ENCODE results near the gene RHOG.

Gene RHOG

DNA sequence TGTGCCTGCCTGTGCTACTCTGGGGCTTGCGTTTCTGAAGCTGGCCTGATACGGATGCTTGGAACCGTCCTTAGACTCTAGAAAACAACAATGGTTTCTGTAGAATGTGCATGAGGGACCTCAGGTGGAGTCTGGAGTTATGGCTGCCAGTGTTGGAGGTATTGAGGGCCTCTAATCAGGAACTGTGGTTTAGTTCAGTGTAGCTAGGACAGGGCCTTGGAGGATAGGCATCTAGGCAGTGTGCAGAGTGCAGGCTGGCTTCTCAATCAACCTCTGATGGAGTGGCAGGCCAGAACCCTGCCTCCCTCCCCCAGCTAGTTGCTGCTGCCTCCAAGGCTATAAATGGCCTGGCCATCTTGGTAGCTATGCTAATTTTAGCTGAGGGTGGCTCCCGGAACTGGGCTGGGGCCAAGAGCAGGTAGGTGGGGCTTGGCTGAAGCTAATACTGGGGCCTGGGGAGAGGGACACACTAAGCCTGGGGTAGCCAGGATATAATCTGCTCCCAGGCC is 18.7 kb upstream of the RHOG start:
- DNase-seq (ENCODE audit: low read depth in 1 of 2, low spot score in 1 of 2): no peak

DNA sequence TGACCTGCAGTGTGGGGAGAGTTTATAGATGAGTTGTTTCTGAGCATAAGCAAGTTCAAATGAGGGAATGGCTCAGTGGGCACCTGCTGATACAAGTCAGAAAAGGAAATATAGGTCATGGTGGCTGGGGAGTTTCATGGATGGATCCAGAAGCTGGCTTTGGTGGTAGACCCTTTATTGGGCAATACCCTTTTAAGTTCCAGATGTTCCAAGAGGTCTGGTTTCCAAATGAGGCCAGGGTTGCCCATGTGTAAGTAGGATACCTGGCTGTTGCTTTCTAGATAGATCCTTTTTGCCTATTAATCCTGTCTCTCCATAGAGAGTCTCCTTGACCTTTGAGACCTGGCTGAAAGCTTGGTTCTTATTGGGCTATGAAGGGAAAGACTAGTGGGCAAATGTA is 16.9 kb upstream of the RHOG start:
- DNase-seq (ENCODE audit: low read depth in 1 of 2, low spot score in 1 of 2): no peak

DNA sequence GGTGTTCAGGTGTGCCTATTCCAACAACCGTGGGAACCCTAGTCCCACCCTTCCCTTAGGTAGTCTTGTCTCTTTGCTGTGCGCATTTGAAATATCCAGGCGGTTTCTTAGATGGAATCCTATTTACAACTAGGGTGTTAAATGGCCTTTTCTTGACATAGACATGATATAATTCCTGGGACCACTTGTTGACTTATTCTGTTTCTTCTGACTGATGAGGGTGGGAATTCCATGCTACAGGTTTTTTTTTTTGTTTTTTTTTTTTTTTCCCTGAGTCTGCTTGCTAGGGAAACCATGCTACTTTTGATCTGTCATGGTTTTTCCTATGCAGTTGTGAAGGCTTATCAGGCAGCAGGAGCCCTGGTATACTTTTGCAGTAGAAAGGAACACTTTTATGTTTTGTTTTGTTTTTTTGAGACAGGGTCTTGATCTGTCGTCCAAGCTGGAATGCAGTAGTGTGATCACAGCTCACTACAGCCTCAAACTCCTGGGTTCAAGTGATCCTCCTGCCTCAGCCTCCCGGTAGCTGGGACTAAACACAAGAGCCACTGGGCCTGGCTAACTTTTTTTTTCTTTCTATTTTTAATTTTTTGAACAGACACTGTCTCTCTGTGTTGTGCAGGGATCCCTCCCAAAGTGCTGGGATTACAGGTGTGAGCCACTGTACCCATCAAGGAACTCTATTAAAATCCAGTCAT is 16.2 kb upstream of the RHOG start:
- DNase-seq (ENCODE audit: low read depth in 1 of 2, low spot score in 1 of 2): no peak

DNA sequence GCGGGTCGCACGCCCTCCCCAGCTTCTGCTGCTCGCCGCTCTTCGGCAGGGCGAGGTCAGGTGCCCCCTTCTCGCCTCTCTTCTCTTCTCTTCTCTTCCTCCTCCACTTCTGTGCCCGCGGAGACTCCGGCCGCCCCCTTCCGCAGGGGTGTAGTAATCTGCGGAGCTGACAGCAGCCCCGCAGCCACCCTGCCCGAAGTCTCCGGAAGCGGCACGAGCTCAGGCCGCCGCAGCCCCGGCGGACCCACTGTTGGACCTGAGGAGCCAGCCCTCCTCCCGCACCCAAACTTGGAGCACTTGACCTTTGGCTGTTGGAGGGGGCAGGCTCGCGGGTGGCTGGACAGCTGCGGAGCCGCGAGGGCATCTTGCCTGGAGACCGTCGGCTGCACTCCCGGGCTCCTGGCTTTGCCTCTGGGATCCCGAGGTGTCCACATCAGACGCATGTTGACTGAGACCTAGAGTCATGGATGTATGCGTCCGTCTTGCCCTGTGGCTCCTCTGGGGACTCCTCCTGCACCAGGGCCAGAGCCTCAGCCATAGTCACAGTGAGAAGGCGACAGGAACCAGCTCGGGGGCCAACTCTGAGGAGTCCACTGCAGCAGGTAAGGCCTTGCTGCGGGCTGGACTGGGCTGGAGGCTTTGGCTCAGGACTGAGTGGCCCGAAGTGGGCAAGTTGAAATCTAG is 15.2 kb upstream of the RHOG start:
- no peak for DNase-seq (ENCODE audit: low read depth in 1 of 2, low spot score in 1 of 2)

DNA sequence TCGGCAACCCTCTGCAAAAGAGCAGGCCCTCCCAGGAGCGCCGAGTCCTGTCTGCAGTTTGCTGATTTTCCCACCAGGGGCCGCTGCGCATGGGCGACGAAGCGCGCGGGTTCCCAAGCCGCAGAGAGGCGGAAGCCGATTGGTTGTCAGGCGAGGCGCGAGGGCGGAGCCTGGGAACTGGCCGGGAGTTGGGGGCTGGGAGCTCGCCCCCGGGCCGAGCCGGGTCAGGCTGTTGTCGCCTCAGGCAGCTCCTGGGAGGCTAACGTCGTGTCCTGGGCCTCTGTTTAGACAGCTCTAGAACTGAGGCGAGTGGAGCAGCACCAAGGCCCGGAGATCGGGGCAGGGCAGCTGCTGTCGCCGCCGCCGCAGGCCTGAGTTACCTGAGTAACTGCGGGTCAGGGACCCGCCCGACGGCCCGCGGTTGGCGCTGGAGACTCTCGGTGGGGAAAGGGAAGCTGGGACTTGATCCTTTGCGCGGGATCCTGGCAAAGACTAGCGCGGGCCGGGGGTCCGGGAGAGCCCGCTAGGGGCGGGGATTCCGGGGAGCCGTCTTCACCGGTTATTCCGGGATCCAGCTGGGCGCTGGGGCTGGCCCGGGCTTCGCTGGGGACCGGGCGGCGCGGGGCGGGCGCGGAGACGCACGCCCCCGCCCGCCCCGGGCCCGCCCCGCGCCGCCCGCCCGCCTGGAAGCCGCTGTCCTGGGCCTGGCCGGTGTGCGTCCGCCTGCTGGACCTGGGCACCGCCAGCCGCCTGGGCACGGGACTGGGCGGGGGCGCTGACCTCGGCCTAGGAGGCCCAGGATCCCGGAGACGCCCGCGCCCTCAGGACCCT is 14.4 kb upstream of the RHOG start, which contains the start of gene STIM1:
TSS of gene STIM1 (plus strand) at position 688 of the 831 bp plus-strand sequence. CDS start 607 bp downstream, outside the sequence.
- DNase-seq (ENCODE audit: low read depth in 1 of 2, low spot score in 1 of 2): peak; percentile 98

DNA sequence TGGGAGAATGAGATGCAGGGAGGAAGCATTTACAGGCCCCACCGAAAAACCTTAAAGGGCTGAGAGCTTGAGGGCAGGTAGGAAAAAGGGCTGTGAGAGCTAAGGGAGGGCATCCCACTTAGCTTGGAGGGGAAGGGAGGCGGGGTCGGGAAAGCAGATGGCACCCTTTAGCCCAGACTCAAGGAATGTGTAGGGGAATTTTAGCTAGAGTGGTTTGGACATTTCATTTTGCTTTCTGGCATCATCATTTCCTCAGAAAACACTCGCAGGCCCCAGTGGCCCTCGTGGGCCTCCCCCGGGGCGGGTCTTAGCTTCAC is 13.9 kb upstream of the RHOG start:
- no peak for DNase-seq (ENCODE audit: low read depth in 1 of 2, low spot score in 1 of 2)

DNA sequence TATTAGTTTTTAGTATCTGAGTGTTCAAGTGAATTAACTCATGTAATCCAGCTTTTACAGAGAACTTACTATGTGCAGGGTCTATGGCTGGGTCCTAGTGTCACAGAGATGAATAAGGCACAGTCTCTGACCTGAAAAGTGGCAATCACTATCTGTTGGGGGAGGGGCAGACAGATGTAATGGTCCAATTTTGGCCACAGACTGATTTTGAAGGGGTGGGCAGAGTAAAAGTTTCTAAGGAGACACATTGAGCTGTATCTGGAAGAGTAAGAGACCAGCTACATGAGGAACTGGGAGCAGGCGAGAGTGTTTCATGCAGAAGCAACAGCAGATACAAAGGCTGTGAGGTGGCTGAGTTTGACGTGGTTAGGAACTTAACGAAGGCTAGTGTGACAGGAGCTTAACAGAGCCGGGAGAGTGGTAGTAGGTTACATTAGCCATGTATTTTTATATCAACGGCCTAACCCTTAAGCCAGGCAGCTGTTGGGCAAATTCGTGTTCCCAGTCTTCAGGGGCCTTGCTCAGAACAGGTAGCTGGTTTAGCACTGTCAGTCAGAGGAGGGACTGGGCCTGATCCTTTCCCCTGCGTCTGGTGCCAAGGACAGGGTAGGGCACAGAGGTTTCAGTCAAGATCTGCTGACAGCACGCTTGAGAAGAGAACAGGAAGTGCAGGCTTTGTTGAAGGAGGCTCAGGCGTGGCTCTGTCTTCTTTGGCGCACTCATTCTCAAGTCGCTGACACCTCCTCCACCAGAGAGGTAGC is 13.3 kb upstream of the RHOG start:
- DNase-seq (ENCODE audit: low read depth in 1 of 2, low spot score in 1 of 2): peak; percentile 44 to 60

DNA sequence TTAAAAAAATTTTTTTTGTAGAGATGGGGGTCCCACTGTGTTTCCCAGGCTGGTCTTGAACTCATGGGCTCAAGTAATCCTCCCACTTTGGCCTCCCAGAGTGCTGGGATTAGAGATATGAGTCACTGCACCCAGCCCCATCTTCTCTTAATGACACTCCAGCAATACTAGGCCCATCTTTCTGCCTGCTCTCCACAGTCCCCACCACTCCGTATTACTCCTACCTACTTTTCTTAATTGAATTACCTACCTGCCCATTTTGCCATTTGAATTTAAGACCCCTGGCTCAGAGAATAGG is 12.7 kb upstream of the RHOG start:
- DNase-seq (ENCODE audit: low read depth in 1 of 2, low spot score in 1 of 2): no peak

DNA sequence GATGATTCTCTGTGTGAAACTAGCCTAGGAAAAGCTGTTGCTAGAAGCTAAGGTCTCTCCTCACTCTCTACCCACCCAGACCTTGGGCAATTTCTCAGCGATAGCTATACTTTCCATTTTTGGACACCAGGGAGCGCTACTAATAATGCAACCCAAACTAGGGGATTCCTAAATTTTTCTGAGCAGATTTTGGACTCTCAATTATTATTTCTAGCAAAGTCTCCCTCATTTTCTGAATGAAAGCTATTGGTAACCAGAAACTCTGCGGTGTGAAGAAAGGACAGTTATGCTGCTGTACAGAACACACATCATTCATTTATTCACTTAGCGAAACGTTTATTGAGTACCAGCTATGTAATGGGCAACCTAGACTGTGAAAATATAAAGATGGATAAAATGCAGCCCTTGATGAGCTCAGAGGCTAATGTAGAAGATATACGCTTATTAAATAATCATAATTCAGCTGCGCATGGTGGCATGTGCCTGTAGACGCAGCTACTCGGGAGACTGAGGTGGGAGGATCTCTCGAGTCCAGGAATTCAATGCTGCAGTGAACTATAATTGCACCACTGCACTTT is 8.6 kb upstream of the RHOG start:
- DNase-seq (ENCODE audit: low read depth in 1 of 2, low spot score in 1 of 2): peak in 1 of 2 donors; percentile 61

DNA sequence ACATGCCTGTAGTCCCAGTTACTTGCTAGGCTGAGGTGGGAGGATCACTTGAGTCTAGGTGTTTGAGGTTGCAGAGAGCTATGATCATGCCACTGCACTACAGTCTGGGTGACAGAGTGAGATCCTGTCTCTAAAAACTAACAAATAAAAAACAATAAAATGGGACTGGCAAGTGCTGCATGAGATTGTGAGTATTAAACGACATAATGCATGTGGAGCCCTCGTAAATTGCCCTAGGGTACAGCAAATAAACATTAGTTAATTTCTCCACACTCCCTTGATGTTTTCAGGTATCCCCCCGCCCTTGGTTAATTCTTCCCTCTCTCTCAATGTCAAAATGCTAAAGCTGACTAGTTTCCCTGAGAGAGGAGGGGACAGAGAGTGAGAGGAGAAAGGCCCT is 4.9 kb upstream of the RHOG start:
- DNase-seq (ENCODE audit: low read depth in 1 of 2, low spot score in 1 of 2): no peak

DNA sequence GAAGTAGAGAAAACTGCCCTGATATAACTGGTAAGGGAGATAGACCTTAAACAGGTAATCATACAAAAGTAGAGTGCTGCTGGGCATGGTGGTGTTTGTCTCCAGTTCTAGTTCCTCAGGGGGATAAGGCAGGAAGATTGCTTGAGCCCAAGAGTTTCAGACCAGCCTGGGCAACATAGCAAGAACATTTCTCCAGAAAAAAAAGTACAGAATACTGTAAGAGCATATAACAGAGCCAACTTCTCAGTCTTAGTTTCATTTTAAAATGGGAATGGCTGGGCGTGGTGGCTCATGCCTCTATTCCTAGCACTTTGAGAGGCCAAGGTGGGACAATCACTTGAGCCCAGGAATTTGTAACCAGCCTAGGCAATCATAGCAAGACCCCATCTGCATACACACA is 4.5 kb upstream of the RHOG start:
- no peak for DNase-seq (ENCODE audit: low read depth in 1 of 2, low spot score in 1 of 2)

DNA sequence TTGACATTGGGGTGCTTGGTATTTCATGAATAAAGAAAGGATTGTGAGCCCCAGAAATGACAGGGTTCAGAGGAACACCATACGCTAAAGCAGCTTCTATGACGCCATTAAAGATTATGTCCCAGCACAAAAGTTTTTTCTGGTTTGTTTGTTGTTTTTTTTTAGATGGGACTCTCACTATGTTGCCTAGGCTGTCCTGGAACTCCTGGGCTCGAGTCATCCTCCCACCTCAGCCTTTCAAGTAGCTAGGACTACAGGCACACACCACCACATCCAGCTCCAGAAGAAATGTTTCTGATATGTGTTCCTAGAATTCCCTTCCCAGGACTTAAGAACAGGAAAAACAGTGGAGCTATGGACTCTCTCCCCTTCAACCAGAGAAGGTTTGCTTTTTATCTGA is 2.6 kb upstream of the RHOG start:
- no peak for DNase-seq (ENCODE audit: low read depth in 1 of 2, low spot score in 1 of 2)

DNA sequence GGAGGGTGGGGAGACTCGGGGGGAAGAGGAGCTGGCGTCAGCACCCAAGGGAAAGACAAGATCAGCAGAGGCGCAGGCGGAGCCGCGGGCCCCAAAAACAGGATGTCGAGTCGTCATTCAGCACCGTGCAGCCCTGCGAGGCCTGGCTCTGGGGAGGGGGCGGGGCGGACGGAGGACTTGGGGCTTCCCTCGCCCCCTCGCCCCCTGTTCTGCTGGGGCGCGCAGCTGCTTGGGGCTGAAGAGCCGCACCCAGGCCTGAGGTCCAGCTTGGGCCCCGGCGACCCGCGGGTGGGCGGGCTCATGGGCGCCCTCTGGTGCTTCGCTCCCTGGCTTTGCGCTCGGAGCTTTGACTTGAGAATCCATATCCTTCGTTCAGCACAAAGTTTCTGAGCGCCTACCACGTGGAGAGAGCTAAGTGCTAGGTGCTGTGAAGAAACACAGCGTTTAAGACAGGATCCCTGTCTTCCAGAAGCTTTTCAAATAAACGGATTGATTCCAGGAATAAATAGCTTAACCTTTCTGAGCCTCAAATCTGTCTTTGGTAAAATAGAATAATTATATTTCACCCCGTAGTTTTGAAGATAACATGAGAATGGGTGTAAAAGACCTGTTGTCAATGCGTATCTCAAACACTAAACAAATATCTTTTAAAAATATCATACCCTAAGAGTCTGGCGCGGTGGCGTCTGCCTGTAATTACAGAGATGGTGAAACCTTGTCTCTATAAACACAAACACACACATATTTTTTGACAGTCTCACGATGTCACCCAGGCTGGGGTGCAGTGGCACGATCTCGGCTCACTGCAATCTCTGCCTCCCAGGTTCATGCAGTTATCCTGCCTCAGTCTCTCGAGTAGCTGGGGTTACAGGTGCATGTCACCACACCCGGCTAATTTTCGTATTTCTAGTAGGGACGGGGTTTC is 929 bp upstream of the RHOG start:
- peak in 1 of 2 donors; percentile 91 for DNase-seq (ENCODE audit: low read depth in 1 of 2, low spot score in 1 of 2)

DNA sequence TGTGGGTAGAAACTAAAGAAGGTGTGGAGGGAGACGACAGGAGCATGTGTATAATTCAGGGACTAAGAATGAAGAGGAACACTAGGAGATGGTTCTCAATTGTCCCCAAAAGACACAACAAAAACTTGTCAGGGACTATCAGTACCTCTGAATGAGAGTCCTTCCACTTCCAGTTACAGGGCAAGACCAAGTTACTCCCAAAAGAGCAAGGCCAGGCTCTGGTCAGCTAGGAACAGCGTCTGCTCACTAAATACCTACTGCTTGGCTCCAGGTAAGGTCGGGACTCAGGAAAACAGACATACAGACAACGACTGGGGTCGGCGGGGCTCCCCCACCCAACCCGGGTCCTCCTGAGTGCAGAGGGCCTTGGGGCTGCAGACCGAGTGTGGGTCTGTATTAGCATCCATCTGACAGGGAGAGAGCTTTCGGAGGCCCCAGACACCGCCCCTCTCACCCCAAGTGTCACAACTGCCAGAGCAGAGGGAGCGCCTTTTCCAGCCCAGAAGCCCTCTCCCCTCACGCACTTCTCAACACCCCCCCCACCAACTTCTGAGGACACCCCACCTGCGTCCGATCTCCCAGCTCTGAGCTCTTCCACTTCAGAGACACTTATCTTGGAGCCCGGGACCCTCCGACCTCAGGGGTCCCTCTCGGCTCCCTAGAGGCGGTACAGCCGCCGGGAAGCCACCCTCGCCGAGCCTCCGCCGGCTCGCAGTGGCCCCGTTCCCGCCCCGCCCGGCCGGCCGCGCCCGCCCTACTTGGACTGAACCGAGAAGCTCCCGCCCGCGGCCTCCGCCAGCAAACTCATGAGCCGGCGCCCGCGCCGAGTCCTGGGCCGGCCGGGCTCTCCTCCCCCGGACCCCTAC is 522 bp downstream of the RHOG start:
- DNase-seq (ENCODE audit: low read depth in 1 of 2, low spot score in 1 of 2): peak in 1 of 2 donors; percentile 51

DNA sequence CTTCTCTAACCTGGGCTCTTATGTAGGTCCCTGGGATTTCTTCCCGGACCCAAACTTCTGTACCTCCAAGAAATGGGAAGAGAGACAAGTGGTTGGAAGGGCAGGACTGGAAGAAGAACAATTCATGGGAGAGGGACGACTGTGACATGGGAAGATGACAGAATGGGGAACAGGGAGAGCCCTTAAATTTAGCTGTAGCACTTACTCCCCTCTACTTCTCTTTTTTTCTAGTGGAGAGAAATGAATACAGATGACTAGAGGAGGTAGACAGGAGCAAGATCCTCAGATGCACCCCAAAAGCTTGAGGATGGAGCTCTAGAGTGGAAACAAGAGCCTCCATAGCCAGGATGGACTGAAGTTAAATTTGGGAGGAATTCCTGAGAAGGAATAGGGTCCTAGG is 2.3 kb downstream of the RHOG start:
- DNase-seq (ENCODE audit: low read depth in 1 of 2, low spot score in 1 of 2): no peak

DNA sequence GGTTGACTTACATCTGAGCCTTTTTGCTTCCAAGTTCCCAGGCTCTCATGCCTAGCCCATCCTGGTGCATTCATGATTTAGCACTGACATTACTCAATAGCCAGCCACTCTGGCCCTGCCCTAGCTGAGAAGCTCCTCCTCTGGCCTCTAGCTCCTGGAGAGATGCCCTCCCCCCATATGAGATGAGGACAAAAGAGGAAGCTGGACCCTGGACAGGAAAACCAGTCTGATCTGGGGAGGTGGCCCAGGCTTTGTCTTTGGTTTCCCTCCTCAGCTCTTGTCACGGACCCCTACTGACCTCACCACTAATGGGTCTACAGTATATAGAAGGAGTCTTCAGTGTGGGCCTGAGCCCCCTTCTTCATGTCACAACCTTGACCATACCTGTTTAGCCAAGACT is 3.0 kb downstream of the RHOG start:
- DNase-seq (ENCODE audit: low read depth in 1 of 2, low spot score in 1 of 2): no peak

DNA sequence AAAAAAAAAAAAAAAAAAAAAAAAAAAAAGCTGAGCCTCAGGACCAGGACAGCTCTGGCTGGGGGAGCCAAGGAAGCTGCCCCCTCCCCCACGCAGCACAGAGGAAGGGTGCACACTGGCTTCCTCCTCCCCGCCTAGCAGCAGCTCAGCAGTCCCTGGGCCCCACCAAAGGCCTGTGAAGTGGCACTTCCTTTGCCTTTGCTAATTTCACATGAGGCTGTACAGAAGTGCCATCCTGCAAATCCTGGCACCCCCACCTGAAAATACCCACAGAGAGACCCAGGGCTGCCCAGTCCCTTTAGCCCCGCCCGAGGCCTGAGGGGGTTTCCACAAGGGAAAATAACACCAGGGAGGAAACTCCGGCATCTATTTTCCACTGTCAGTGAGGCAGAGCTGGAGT is 3.9 kb downstream of the RHOG start:
- no peak for DNase-seq (ENCODE audit: low read depth in 1 of 2, low spot score in 1 of 2)

DNA sequence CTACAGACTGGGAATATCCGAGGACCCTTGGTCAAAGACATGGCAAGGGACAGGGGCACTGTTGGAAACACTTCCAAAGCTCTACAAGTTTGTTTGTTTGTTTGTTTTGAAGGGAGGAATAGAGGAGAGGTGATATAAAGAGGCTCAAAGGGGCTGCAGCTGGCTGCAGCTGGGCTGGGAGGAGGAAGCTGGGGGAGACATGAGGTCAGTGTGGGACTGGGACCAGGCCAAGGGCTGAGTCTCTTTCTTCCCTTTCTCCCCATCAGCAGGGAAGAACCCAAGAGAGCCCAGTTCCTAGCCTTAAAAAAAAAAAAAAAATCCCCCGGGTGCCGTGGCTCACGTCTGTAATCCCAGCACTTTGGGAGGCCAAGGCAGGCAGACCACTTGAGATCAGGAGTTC is 5.0 kb downstream of the RHOG start:
- DNase-seq (ENCODE audit: low read depth in 1 of 2, low spot score in 1 of 2): no peak

Measured in activated CD4-positive, alpha-beta T cell treated with anti-CD3 and anti-CD28 coated beads, Interleukin-2, amount 50 U/mL, for 24 hours (primary cell).